ENCODE results near the gene SENP6. TPM values are rescaled to one million over a fixed set of nuclear protein-coding genes. Genes with fewer than 3 reads are reported as not detected.

Gene SENP6
- total and polyA plus RNA-seq, 2 donors from 2014 or later = 28.8 to 99.3 TPM

DNA sequence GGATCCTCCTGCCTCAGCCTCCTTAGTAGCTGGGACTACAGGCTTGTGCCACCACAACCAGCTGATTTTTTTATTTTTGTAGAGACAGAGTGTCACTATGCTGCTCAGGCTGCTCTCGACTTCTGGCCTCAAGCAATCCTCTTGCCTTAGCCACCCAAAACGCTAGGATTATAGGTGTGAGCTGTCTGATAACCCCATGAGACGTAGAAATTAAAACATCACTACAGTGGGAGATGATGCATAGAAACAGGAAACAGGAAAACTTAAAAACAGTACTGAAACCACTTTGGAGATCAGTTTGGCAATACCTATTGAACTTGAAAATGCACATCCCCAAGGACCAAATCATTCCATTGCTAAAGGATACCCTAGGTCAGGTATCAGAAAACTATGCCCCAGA lies 10.8 kb downstream of the SENP6 start:
- Histone ChIP-seq H3K27ac (ENCODE audit: low read depth in 2 of 2, low read length in 2 of 2) (peak overlapping the region in 1 of 2 donors; percentile 3), H3K27me3 (ENCODE audit: control insufficient read depth, insufficient read depth, low read length) (no peaks in the 10 kb centered on the region), H3K4me3 (ENCODE audit: low read length in 3 of 3) (no peak overlapping the region), H3K4me1 (ENCODE audit: control insufficient read depth in 2 of 3, insufficient read depth in 2 of 3, low read depth in 1 of 3, low read length in 3 of 3) (peaks cover 0 to 21% (median 11%) of the 10 kb centered on the region in 3 donors), H3K9me3 (ENCODE audit: control insufficient read depth in 2 of 3, insufficient read depth in 1 of 3, low read length in 3 of 3) (no peaks in the 10 kb centered on the region), H3K9ac (ENCODE audit: low read length in 3 of 3) (no peak overlapping the region), H3K36me3 (ENCODE audit: control insufficient read depth in 2 of 3, insufficient read depth in 3 of 3, low read length in 3 of 3) (no peaks in the 10 kb centered on the region)
- DNase-seq = no peak
- FAIRE-seq = no peak
- TF ChIP-seq, protein P1, sequence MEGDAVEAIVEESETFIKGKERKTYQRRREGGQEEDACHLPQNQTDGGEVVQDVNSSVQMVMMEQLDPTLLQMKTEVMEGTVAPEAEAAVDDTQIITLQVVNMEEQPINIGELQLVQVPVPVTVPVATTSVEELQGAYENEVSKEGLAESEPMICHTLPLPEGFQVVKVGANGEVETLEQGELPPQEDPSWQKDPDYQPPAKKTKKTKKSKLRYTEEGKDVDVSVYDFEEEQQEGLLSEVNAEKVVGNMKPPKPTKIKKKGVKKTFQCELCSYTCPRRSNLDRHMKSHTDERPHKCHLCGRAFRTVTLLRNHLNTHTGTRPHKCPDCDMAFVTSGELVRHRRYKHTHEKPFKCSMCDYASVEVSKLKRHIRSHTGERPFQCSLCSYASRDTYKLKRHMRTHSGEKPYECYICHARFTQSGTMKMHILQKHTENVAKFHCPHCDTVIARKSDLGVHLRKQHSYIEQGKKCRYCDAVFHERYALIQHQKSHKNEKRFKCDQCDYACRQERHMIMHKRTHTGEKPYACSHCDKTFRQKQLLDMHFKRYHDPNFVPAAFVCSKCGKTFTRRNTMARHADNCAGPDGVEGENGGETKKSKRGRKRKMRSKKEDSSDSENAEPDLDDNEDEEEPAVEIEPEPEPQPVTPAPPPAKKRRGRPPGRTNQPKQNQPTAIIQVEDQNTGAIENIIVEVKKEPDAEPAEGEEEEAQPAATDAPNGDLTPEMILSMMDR (IDR thresholded peaks at IDR 0.05; ENCODE audit: borderline replicate concordance, extremely low read depth, insufficient read depth) = no peak
- intact Hi-C loops (cut with DNase I) = no loop called here

DNA sequence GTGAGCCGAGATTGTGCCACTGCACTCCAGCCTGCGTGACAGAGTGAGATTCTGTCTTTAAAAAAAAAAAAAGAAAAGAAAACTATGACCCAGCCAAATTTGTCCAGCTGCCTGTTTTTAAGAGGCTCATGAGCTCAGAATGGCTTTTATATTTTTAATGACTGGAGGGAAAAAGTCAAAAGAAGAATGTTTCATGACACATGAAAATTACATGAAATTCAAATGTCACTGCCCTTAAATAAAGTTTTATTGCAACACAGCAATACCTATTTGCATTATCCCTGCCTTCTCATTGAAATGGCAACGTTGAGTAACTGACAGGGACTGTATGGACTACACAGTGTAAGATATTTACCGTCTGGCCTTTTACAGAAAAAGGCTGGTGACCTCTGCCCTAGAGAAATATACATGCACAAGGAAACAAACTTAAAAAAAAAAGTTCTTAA lies 11.4 kb downstream of the SENP6 start:
- Histone ChIP-seq H3K36me3 (ENCODE audit: control insufficient read depth in 2 of 3, insufficient read depth in 3 of 3, low read length in 3 of 3) (no peaks in the 10 kb centered on the region), H3K9me3 (ENCODE audit: control insufficient read depth in 2 of 3, insufficient read depth in 1 of 3, low read length in 3 of 3) (no peaks in the 10 kb centered on the region), H3K27ac (ENCODE audit: low read depth in 2 of 2, low read length in 2 of 2) (peak overlapping the region in 1 of 2 donors; percentile 35), H3K9ac (ENCODE audit: low read length in 3 of 3) (no peak overlapping the region), H3K4me1 (ENCODE audit: control insufficient read depth in 2 of 3, insufficient read depth in 2 of 3, low read depth in 1 of 3, low read length in 3 of 3) (peaks cover 0 to 21% (median 10%) of the 10 kb centered on the region in 3 donors), H3K27me3 (ENCODE audit: control insufficient read depth, insufficient read depth, low read length) (no peaks in the 10 kb centered on the region), H3K4me3 (ENCODE audit: low read length in 3 of 3) (peak overlapping the region in 1 of 3 donors; percentile 7)
- TF ChIP-seq, protein P1 (IDR thresholded peaks at IDR 0.05; ENCODE audit: borderline replicate concordance, extremely low read depth, insufficient read depth) = no peak
- peak in 2 of 5 donors; percentile 10 to 51 for DNase-seq
- intact Hi-C loops (cut with DNase I) = no loop called here
- FAIRE-seq = no peak

DNA sequence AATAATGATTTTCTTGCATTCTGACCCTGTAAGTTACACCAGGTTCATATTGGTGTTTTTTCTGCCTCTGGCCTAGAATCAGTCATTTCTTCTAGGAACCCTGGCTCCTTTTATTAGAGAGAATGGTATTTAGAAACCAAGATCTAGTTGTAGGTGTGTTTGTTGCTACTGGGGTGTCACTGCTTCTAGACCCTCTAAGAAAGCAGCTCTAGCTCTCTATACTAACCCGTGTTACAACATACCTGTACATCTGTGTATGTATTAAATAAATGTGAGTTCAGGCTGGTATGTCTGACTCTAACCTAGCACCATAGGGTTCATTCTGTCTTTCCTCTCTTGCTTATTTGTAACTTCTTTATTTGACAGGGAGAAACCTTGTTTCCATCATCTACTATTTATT lies 16.8 kb downstream of the SENP6 start:
- intact Hi-C loops (cut with DNase I) = no loop called here
- Histone ChIP-seq H3K9me3 (ENCODE audit: control insufficient read depth in 2 of 3, insufficient read depth in 1 of 3, low read length in 3 of 3) (peaks cover 0 to 4% (median 0%) of the 10 kb centered on the region in 3 donors), H3K9ac (ENCODE audit: low read length in 3 of 3) (no peak overlapping the region), H3K4me3 (ENCODE audit: low read length in 3 of 3) (no peak overlapping the region), H3K36me3 (ENCODE audit: control insufficient read depth in 2 of 3, insufficient read depth in 3 of 3, low read length in 3 of 3) (no peaks in the 10 kb centered on the region), H3K4me1 (ENCODE audit: control insufficient read depth in 2 of 3, insufficient read depth in 2 of 3, low read depth in 1 of 3, low read length in 3 of 3) (peaks cover 0 to 16% (median 3%) of the 10 kb centered on the region in 3 donors), H3K27ac (ENCODE audit: low read depth in 2 of 2, low read length in 2 of 2) (no peak overlapping the region), H3K27me3 (ENCODE audit: control insufficient read depth, insufficient read depth, low read length) (no peaks in the 10 kb centered on the region)
- DNase-seq (no peak), FAIRE-seq (no peak)
- TF ChIP-seq, protein P1 (IDR thresholded peaks at IDR 0.05; ENCODE audit: borderline replicate concordance, extremely low read depth, insufficient read depth) = no peak

Measured in kidney (tissue), 14 donors.